ENCODE measurements around the gene DIP2B.

- TF ChIP-seq EZH2 (IDR thresholded peaks at IDR 0.05) = no peak
- TF ChIP-seq POLR2AphosphoS5 (IDR thresholded peaks at IDR 0.05; ENCODE audit: borderline replicate concordance, low read depth, low read length) = no peak
Measured at GRCh38 chr12:50598321-50598862, 93.6 kb downstream of the DIP2B start.
